Measurements from ENCODE around the gene ALG14. TPM values are rescaled to one million over a fixed set of nuclear protein-coding genes. Genes with fewer than 3 reads are reported as not detected.
A peak's percentile ranks its signal among the peaks of the same experiment; 100 is the strongest.

The ALG14 gene
- total and polyA plus RNA-seq, 2 donors from 2014 or later, result 8.6 to 11.3 TPM

- H3K27ac ChIP-seq (ENCODE audit: low read depth in 2 of 2, low read length in 2 of 2), result no peak overlapping the region
- intact Hi-C loops (cut with DNase I), result no loop called here
- no peak for DNase-seq
- H3K4me3 ChIP-seq (ENCODE audit: low read length in 3 of 3), result no peak overlapping the region
- H3K9ac ChIP-seq (ENCODE audit: low read length in 3 of 3), result no peak overlapping the region
- no peak for TF ChIP-seq CTCF (IDR thresholded peaks at IDR 0.05; ENCODE audit: borderline replicate concordance, extremely low read depth, insufficient read depth)
- no peaks in the 10 kb centered on the region for H3K27me3 ChIP-seq (ENCODE audit: control insufficient read depth, insufficient read depth, low read length)
- no peak for FAIRE-seq
- no peaks in the 10 kb centered on the region for H3K36me3 ChIP-seq (ENCODE audit: control insufficient read depth in 2 of 3, insufficient read depth in 3 of 3, low read length in 3 of 3)
- no peaks in the 10 kb centered on the region for H3K9me3 ChIP-seq (ENCODE audit: control insufficient read depth in 2 of 3, insufficient read depth in 1 of 3, low read length in 3 of 3)
- H3K4me1 ChIP-seq (ENCODE audit: control insufficient read depth in 2 of 3, insufficient read depth in 2 of 3, low read depth in 1 of 3, low read length in 3 of 3), result peaks cover 0 to 26% (median 13%) of the 10 kb centered on the region in 3 donors
Measured at GRCh38 chr1:94958081-94958480, 114.7 kb downstream of the ALG14 start.

GRCh38 chr1:94955767-94956632 lies 116.8 kb downstream of the ALG14 start:
- H3K27me3 ChIP-seq (ENCODE audit: control insufficient read depth, insufficient read depth, low read length), result no peaks in the 10 kb centered on the region
- DNase-seq, result no peak
- H3K4me1 ChIP-seq (ENCODE audit: control insufficient read depth in 2 of 3, insufficient read depth in 2 of 3, low read depth in 1 of 3, low read length in 3 of 3), result peaks cover 0 to 18% (median 17%) of the 10 kb centered on the region in 3 donors
- H3K4me3 ChIP-seq (ENCODE audit: low read length in 3 of 3), result no peak overlapping the region
- no peak for FAIRE-seq
- no peak for TF ChIP-seq CTCF (IDR thresholded peaks at IDR 0.05; ENCODE audit: borderline replicate concordance, extremely low read depth, insufficient read depth)
- intact Hi-C loops (cut with DNase I), result no loop called here
- peak overlapping the region in 1 of 2 donors; percentile 70 for H3K27ac ChIP-seq (ENCODE audit: low read depth in 2 of 2, low read length in 2 of 2)
- H3K9me3 ChIP-seq (ENCODE audit: control insufficient read depth in 2 of 3, insufficient read depth in 1 of 3, low read length in 3 of 3), result no peaks in the 10 kb centered on the region
- H3K36me3 ChIP-seq (ENCODE audit: control insufficient read depth in 2 of 3, insufficient read depth in 3 of 3, low read length in 3 of 3), result no peaks in the 10 kb centered on the region
- H3K9ac ChIP-seq (ENCODE audit: low read length in 3 of 3), result no peak overlapping the region

- FAIRE-seq (no peak), DNase-seq (no peak)
- no peak overlapping the region for H3K9ac ChIP-seq (ENCODE audit: low read length in 3 of 3)
- H3K27me3 ChIP-seq (ENCODE audit: control insufficient read depth, insufficient read depth, low read length), result no peaks in the 10 kb centered on the region
- H3K9me3 ChIP-seq (ENCODE audit: control insufficient read depth in 2 of 3, insufficient read depth in 1 of 3, low read length in 3 of 3), result no peaks in the 10 kb centered on the region
- peak overlapping the region; percentile 55 to 67 for H3K27ac ChIP-seq (ENCODE audit: low read depth in 2 of 2, low read length in 2 of 2)
- no peak for TF ChIP-seq CTCF (IDR thresholded peaks at IDR 0.05; ENCODE audit: borderline replicate concordance, extremely low read depth, insufficient read depth)
- H3K4me1 ChIP-seq (ENCODE audit: control insufficient read depth in 2 of 3, insufficient read depth in 2 of 3, low read depth in 1 of 3, low read length in 3 of 3), result peaks cover 0 to 18% (median 17%) of the 10 kb centered on the region in 3 donors
- H3K36me3 ChIP-seq (ENCODE audit: control insufficient read depth in 2 of 3, insufficient read depth in 3 of 3, low read length in 3 of 3), result no peaks in the 10 kb centered on the region
- intact Hi-C loops (cut with DNase I), result no loop called here
- no peak overlapping the region for H3K4me3 ChIP-seq (ENCODE audit: low read length in 3 of 3)
Measured at GRCh38 chr1:94954263-94955220, 118.2 kb downstream of the ALG14 start.

Data from kidney (tissue), 14 donors.